Measurements from ENCODE around the gene OXER1. TPM values are rescaled to one million over a fixed set of nuclear protein-coding genes. Genes with fewer than 3 reads are reported as not detected.

OXER1 gene
- polyA plus RNA-seq, 1 experiment = 0.27 TPM

DNA sequence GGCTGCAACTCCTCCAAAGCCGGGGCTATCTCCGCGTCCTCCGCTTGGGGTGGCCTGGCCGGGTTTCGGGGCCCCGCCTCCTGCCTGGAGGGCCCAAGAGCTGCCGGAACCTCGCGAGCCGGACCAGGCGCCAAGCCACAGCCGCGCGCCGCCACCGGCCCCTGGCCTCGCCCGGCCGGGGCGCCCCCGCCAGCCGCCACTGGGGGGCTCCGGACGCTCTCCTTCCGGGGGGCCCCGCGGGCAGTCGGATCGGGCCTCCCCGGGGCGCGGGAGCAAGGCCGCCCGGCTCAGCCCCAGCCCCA is 45.8 kb upstream of the OXER1 start:
- Histone ChIP-seq H3K27ac (ENCODE audit: low read depth, low read length) (peak overlapping the region; percentile 61), H3K27me3 (ENCODE audit: control insufficient read depth, insufficient read depth, low read length) (peaks cover 3% of the 10 kb centered on the region), H3K9me3 (ENCODE audit: control insufficient read depth, insufficient read depth, low read length) (no peaks in the 10 kb centered on the region), H3K4me3 (ENCODE audit: low read depth, low read length) (peak overlapping the region; percentile 71)
- DNase-seq (ENCODE audit: low read depth, low spot score) = peak; percentile 33
- ChIA-PET CTCF (interaction anchor here (0.9 to 1.0 kb wide), 2 partner anchors 147 to 294 kb away, joined by 3 read pairs; no protein-coding TSS in a partner anchor), POLR2A (interaction anchor here (0.6 to 2.5 kb wide), 8 partner anchors 10 to 786 kb away, joined by 3 to 8 read pairs (median 6); partner anchors contain the start of genes HAAO and THADA)
- TF ChIP-seq, protein P1, sequence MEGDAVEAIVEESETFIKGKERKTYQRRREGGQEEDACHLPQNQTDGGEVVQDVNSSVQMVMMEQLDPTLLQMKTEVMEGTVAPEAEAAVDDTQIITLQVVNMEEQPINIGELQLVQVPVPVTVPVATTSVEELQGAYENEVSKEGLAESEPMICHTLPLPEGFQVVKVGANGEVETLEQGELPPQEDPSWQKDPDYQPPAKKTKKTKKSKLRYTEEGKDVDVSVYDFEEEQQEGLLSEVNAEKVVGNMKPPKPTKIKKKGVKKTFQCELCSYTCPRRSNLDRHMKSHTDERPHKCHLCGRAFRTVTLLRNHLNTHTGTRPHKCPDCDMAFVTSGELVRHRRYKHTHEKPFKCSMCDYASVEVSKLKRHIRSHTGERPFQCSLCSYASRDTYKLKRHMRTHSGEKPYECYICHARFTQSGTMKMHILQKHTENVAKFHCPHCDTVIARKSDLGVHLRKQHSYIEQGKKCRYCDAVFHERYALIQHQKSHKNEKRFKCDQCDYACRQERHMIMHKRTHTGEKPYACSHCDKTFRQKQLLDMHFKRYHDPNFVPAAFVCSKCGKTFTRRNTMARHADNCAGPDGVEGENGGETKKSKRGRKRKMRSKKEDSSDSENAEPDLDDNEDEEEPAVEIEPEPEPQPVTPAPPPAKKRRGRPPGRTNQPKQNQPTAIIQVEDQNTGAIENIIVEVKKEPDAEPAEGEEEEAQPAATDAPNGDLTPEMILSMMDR (IDR thresholded peaks at IDR 0.05; ENCODE audit: low read depth, low read length) = 0 out of 2 replicates have a peak, but pooled peaks have one; percentile 21

DNA sequence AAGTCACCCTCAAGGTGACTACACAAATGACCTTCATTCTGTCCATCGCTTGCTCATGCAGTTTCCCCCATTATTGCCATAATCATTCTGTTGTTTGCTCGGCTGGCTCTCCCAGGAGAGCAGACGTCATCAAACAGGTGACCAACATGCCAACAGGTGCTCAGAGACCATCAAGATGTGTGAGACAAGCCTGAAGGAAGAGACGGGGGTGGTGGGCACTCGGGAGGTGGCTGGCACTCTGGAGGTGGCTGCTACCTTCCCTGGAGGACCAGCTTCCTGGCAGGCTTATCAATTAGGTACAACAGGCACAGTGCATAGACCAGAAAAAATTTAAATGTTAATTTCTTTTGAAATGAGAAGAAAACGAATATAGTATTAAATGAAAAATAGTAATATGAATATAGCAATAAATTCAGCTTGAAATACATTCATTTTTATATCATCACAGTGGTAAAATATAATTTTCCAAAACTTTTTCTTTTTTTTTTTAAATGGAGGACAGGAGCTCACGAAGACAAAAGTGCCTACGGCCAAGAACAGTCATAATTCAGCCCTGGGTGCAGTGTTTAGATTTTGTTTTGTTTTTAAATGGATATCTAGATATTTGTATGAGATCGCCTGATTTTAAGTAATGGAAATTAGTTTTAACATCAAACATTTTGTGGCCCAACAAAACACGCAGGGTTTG is 45.3 kb upstream of the OXER1 start:
- POLR2A ChIA-PET = interaction anchor here (1.4 to 2.5 kb wide), 4 partner anchors 10 to 419 kb away, joined by 3 to 8 read pairs (median 6); partner anchors contain the start of gene HAAO
- TF ChIP-seq, protein P1 (IDR thresholded peaks at IDR 0.05; ENCODE audit: low read depth, low read length) = no peak
- Histone ChIP-seq H3K9me3 (ENCODE audit: control insufficient read depth, insufficient read depth, low read length) (no peaks in the 10 kb centered on the region), H3K27me3 (ENCODE audit: control insufficient read depth, insufficient read depth, low read length) (peaks cover 3% of the 10 kb centered on the region), H3K4me3 (ENCODE audit: low read depth, low read length) (peak overlapping the region; percentile 71), H3K27ac (ENCODE audit: low read depth, low read length) (peak overlapping the region; percentile 61)
- no peak for DNase-seq (ENCODE audit: low read depth, low spot score)
- CTCF ChIA-PET = interaction anchor here (0.9 to 1.0 kb wide), 2 partner anchors 147 to 293 kb away, joined by 3 read pairs; no protein-coding TSS in a partner anchor

DNA sequence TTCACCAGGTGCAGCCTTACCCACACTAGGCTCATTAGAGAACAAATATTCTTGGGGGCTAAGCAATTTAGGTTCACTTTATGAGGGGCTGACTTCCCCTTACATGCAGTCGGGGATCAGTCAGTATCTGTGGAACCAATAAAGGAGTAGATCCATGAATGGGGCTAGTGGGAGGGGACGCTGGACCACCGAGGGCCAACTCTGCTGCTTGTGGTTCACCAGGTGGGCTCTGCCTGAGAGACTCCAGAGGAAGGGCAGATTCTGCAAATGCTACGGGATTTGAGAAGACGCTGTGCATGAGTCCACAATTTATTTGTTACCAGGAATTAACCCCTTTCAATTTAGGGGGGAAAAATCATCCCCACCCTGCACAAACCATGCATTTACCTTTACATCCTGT is 44.4 kb upstream of the OXER1 start:
- H3K9me3 ChIP-seq (ENCODE audit: control insufficient read depth, insufficient read depth, low read length) = no peaks in the 10 kb centered on the region
- ChIA-PET CTCF (no interaction called here), POLR2A (no interaction called here)

DNA sequence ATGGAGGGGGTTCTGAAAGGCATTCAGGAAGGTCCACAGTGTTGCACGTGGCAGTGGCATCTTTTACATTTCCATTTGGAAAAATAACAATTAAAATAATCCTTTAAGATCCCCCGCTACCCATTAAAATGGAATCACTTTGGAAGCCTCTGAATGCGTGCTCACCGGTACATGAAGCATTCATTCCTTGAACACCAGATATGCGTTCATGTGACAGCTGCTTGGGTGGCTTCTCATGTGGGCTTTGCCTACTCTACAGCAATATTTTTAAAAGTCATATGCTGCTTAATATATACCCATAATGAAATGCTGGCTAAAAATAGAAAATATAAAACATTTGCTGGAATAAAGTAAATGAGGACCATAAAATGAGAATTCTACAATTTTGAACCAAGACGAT is 42.9 kb upstream of the OXER1 start:
- Histone ChIP-seq H3K4me3 (ENCODE audit: low read depth, low read length) (no peak overlapping the region), H3K27me3 (ENCODE audit: control insufficient read depth, insufficient read depth, low read length) (peaks cover 6% of the 10 kb centered on the region), H3K9me3 (ENCODE audit: control insufficient read depth, insufficient read depth, low read length) (no peaks in the 10 kb centered on the region), H3K27ac (ENCODE audit: low read depth, low read length) (no peak overlapping the region)
- ChIA-PET CTCF (no interaction called here), POLR2A (no interaction called here)
- DNase-seq (ENCODE audit: low read depth, low spot score) = no peak
- TF ChIP-seq, protein P1 (IDR thresholded peaks at IDR 0.05; ENCODE audit: low read depth, low read length) = no peak

More for the DNA sequence above, 44.4 kb upstream of the OXER1 start:
- no peak for DNase-seq (ENCODE audit: low read depth, low spot score)
- Histone ChIP-seq H3K27me3 (ENCODE audit: control insufficient read depth, insufficient read depth, low read length) (peaks cover 6% of the 10 kb centered on the region), H3K4me3 (ENCODE audit: low read depth, low read length) (no peak overlapping the region), H3K27ac (ENCODE audit: low read depth, low read length) (no peak overlapping the region)
- TF ChIP-seq, protein P1 (IDR thresholded peaks at IDR 0.05; ENCODE audit: low read depth, low read length) = no peak

DNA sequence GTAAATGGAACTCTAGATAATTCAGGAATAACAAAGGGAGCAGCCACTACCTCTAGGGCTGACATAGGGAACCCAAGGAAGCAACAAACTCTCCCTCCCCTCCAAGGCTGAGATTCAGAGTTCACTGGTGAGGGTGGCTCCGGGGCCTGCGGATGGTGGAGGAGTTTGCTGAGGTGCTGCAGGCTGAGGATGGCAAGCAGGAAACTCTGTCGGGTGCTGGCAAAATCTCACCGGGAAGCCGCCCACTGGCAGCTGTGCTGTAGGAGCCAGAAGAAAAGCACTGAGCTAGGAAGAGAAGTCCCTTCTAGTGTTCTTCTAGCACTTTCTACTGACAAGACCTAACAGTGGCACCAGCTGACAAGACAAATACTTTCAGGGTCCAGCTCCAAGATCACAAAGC is 41.0 kb upstream of the OXER1 start:
- H3K27me3 ChIP-seq (ENCODE audit: control insufficient read depth, insufficient read depth, low read length) = peaks cover 6% of the 10 kb centered on the region
- no peaks in the 10 kb centered on the region for H3K9me3 ChIP-seq (ENCODE audit: control insufficient read depth, insufficient read depth, low read length)
- POLR2A ChIA-PET = no interaction called here
- no peak overlapping the region for H3K27ac ChIP-seq (ENCODE audit: low read depth, low read length)
- TF ChIP-seq, protein P1 (IDR thresholded peaks at IDR 0.05; ENCODE audit: low read depth, low read length) = no peak
- CTCF ChIA-PET = no interaction called here
- DNase-seq (ENCODE audit: low read depth, low spot score) = no peak
- no peak overlapping the region for H3K4me3 ChIP-seq (ENCODE audit: low read depth, low read length)

All from AG04450 (cell line).